Right lobe of liver (tissue), 4 donors: Measurements from ENCODE around the gene CRK.

Experiments used
- POLR2A ChIP-seq: fragments of 450-650 bp; IDR thresholded peaks from one replicate; pipeline ENCODE4 v1.6.1; 2017; ENCODE audit warnings: antibody characterized with exemption, mild to moderate bottlenecking
- TF ChIP-seq, protein P1 (sequence below), 4 donors: fragments of 200-600 bp in 3 of 4; fragments of 450-650 bp in 1 of 4; IDR thresholded peaks; one replicate each; pipeline versions ENCODE4 v1.5.1 to v1.8.0; 2016 to 2022; ENCODE audit warnings: antibody characterized with exemption in 4 of 4, mild to moderate bottlenecking in 2 of 4
- donor health status: DM: no; HTN: no; CAD: no.
- donor health status: DM: no; HTN: no; CAD: no.
- donor health status: DM: no; HTN: yes; CAD: no.

DNA sequence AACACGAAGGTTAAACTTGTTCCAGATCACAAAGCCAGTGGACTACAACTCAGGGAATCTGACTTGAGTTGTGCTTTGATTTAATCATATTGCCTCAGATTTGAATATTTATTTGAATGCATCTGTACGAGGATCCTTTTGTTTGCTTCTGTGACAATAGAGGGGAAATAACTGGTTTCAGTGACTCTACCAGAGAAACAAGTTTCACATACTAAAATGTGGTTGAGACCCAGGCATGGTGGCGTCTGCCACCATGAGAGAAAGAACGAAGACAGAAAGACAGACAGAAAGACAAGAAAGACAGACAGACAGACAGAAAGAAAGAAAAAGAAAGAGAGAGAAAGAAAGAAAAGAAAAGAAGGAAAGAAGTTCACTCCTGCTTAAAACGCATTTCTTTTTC is 80.0 kb downstream of the CRK start:
- TF ChIP-seq POLR2A: no peak
- TF ChIP-seq, protein P1, sequence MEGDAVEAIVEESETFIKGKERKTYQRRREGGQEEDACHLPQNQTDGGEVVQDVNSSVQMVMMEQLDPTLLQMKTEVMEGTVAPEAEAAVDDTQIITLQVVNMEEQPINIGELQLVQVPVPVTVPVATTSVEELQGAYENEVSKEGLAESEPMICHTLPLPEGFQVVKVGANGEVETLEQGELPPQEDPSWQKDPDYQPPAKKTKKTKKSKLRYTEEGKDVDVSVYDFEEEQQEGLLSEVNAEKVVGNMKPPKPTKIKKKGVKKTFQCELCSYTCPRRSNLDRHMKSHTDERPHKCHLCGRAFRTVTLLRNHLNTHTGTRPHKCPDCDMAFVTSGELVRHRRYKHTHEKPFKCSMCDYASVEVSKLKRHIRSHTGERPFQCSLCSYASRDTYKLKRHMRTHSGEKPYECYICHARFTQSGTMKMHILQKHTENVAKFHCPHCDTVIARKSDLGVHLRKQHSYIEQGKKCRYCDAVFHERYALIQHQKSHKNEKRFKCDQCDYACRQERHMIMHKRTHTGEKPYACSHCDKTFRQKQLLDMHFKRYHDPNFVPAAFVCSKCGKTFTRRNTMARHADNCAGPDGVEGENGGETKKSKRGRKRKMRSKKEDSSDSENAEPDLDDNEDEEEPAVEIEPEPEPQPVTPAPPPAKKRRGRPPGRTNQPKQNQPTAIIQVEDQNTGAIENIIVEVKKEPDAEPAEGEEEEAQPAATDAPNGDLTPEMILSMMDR (IDR thresholded peaks at IDR 0.05): no peak
